ENCODE measurements around the gene SELPLG. TPM values are rescaled to one million over a fixed set of nuclear protein-coding genes. Genes with fewer than 3 reads are reported as not detected.

SELPLG gene
- total RNA-seq, 2 experiments from 2014 or later: 22.1 to 23.8 TPM

DNA sequence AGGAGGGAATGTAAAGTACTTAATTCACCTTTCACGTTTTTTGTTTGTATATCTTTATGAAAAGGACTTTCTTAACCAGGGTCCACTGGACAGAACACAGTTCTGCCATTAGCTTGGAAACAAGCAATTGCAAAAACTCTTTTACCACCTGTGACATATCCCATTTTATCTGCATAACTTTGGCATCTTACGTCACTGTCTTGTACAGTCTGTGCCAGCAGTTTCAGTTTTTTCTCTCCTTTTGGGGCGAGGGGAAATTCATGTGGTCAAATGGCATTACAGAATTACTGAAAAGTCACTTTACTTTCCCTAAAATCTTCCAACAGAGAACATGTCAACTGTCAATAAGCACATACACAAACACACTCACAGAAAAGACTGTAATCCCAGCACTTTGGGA, 43.7 kb upstream of the SELPLG start:
- H3K9me3 Mint-ChIP-seq: no peaks in the 10 kb centered on the region
- H3K27ac Mint-ChIP-seq: no peak overlapping the region
- no peaks in the 10 kb centered on the region for H3K27me3 Mint-ChIP-seq
- H3K4me1 Mint-ChIP-seq (ENCODE audit: low read depth): peaks cover 10% of the 10 kb centered on the region
- peaks cover 24% of the 10 kb centered on the region for H3K36me3 Mint-ChIP-seq (ENCODE audit: low read depth)
- TF ChIP-seq, protein P1, sequence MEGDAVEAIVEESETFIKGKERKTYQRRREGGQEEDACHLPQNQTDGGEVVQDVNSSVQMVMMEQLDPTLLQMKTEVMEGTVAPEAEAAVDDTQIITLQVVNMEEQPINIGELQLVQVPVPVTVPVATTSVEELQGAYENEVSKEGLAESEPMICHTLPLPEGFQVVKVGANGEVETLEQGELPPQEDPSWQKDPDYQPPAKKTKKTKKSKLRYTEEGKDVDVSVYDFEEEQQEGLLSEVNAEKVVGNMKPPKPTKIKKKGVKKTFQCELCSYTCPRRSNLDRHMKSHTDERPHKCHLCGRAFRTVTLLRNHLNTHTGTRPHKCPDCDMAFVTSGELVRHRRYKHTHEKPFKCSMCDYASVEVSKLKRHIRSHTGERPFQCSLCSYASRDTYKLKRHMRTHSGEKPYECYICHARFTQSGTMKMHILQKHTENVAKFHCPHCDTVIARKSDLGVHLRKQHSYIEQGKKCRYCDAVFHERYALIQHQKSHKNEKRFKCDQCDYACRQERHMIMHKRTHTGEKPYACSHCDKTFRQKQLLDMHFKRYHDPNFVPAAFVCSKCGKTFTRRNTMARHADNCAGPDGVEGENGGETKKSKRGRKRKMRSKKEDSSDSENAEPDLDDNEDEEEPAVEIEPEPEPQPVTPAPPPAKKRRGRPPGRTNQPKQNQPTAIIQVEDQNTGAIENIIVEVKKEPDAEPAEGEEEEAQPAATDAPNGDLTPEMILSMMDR (IDR thresholded peaks at IDR 0.05): no peak
- POLR2A ChIA-PET: no interaction called here
- no peak overlapping the region for H3K4me3 Mint-ChIP-seq
- DNase-seq: no peak
- no peak for ATAC-seq
- intact Hi-C loops (cut with micrococcal nuclease): no loop called here
- CTCF ChIA-PET: interaction anchor here (1.1 kb wide), 1 partner anchor 12 kb away, joined by 3 read pairs; no protein-coding TSS in a partner anchor

DNA sequence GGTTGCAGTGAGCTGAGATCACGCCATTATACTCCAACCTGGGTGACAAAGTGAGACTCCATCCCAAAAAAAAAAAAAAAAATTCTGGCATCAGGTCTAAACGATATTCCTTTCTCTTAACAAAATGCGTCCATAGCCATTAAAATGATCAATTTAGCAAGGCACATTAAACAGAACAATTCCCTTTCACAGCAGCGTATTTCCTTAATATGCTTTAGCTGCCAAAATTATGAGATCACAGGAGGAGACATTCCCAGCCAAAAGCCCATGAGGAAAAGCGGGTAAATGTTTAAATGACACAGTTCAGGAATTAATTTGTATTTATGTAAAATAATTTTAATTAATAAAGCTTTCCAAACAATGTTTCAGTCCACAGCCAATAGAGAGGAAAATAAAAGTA, 43.0 kb upstream of the SELPLG start:
- no peak overlapping the region for H3K27ac Mint-ChIP-seq
- no peaks in the 10 kb centered on the region for H3K27me3 Mint-ChIP-seq
- H3K4me1 Mint-ChIP-seq (ENCODE audit: low read depth): peaks cover 7% of the 10 kb centered on the region
- ATAC-seq (no peak), DNase-seq (no peak)
- intact Hi-C loops (cut with micrococcal nuclease): no loop called here
- ChIA-PET POLR2A (interaction anchor here (0.6 kb wide), 1 partner anchor 13 kb away, joined by 3 read pairs; no protein-coding TSS in a partner anchor), CTCF (interaction anchor here (1.1 kb wide), 1 partner anchor 12 kb away, joined by 3 read pairs; no protein-coding TSS in a partner anchor)
- H3K36me3 Mint-ChIP-seq (ENCODE audit: low read depth): peaks cover 24% of the 10 kb centered on the region
- H3K4me3 Mint-ChIP-seq: no peak overlapping the region
- TF ChIP-seq, protein P1 (IDR thresholded peaks at IDR 0.05): no peak
- no peaks in the 10 kb centered on the region for H3K9me3 Mint-ChIP-seq

DNA sequence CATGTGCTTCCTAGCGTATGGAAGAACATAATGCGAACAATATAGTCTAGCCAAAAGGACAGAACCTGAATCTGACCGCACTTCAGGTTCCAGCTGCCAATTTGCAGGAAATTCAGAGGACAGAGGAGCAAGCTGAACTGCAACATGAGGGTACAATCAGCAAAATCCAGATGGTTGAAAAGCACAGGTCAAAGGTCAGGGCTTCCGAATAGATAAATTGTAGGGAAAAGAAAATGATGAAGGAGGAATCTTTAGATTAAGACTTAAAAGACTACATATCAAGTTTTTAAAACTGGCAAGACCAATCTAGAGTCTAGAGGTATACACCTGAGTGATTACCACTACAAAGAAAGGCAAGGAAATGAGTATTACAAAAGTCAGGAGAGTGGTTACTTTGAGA, 42.1 kb upstream of the SELPLG start:
- no peak overlapping the region for H3K27ac Mint-ChIP-seq
- CTCF ChIA-PET: interaction anchor here (0.7 kb wide), 1 partner anchor 127 kb away, joined by 3 read pairs; no protein-coding TSS in a partner anchor
- TF ChIP-seq, protein P1 (IDR thresholded peaks at IDR 0.05): no peak
- ATAC-seq (no peak), DNase-seq (no peak)
- H3K4me1 Mint-ChIP-seq (ENCODE audit: low read depth): peaks cover 4% of the 10 kb centered on the region
- H3K36me3 Mint-ChIP-seq (ENCODE audit: low read depth): peaks cover 24% of the 10 kb centered on the region
- H3K9me3 Mint-ChIP-seq: no peaks in the 10 kb centered on the region
- no peak overlapping the region for H3K4me3 Mint-ChIP-seq
- H3K27me3 Mint-ChIP-seq: no peaks in the 10 kb centered on the region
- POLR2A ChIA-PET: no interaction called here
- intact Hi-C loops (cut with micrococcal nuclease): no loop called here

DNA sequence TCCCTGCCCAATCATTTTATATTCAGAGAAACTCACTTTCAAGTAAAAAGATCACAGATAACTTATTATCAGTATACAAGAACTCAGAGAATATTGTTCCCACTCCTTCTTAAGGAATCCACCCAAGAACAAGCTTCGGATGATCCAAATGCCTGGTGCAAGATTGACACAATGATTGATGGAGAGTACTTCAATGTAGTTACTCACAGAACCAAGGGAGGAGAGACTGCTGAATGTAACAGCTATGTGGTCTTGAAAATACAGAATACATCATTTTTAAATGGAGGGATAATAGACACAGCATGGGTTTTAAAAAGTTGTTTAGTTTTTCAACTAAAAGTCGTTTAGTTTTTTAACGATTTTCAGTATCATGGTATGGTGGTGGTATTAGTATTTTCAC, 38.4 kb upstream of the SELPLG start:
- no peak for DNase-seq
- no peak for ATAC-seq
- intact Hi-C loops (cut with micrococcal nuclease): no loop called here
- CTCF ChIA-PET: interaction anchor here (2.5 to 10.9 kb wide), 2 partner anchors 131 to 132 kb away, joined by 9 to 347 read pairs; no protein-coding TSS in a partner anchor
- Mint-ChIP-seq H3K9me3 (no peaks in the 10 kb centered on the region), H3K36me3 (ENCODE audit: low read depth) (peaks cover 15% of the 10 kb centered on the region), H3K4me3 (no peak overlapping the region), H3K4me1 (ENCODE audit: low read depth) (no peaks in the 10 kb centered on the region), H3K27me3 (no peaks in the 10 kb centered on the region), H3K27ac (no peak overlapping the region)
- TF ChIP-seq, protein P1 (IDR thresholded peaks at IDR 0.05): no peak
- POLR2A ChIA-PET: no interaction called here

DNA sequence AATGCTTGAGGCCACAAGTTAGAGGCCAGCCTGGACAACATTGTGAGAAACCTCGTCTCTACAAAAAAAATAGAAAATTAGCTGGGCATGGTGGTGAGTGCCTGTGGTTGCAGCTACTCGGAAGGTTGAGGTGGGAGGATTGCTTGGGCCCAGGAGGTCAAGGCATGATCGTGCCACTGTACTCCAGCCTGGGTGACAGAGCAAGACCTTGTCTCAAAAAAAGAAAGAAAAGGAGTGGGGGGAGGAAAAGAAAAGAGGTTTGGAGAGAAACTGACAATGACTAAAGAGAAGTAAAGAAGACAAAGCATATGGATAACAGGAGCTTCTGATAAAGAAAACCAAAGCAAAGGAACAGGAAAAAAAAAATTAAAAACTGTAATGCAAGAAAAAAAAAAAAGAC, 37.4 kb upstream of the SELPLG start:
- Mint-ChIP-seq H3K4me1 (ENCODE audit: low read depth) (no peaks in the 10 kb centered on the region), H3K27ac (no peak overlapping the region), H3K9me3 (no peaks in the 10 kb centered on the region), H3K27me3 (no peaks in the 10 kb centered on the region), H3K36me3 (ENCODE audit: low read depth) (peaks cover 11% of the 10 kb centered on the region), H3K4me3 (no peak overlapping the region)
- intact Hi-C loops (cut with micrococcal nuclease): no loop called here
- DNase-seq: no peak
- CTCF ChIA-PET: interaction anchor here (1.0 to 10.9 kb wide), 2 partner anchors 9 to 132 kb away, joined by 3 to 347 read pairs; no protein-coding TSS in a partner anchor
- ATAC-seq: no peak
- POLR2A ChIA-PET: no interaction called here
- TF ChIP-seq, protein P1 (IDR thresholded peaks at IDR 0.05): no peak

Data from activated CD8-positive, alpha-beta T cell treated with anti-CD3 and anti-CD28 coated beads for 36 hours (primary cell).